ENCODE results near the gene JCAD. TPM values are rescaled to one million over a fixed set of nuclear protein-coding genes. Genes with fewer than 3 reads are reported as not detected.
"Not testable (repeated sequence)": the region's sequence is repeated elsewhere in the genome, so short reads cannot be mapped to it uniquely, and the experiment has no call there.

JCAD gene
- total RNA-seq, 1 experiment from 2014 or later: 40.7 TPM

DNA sequence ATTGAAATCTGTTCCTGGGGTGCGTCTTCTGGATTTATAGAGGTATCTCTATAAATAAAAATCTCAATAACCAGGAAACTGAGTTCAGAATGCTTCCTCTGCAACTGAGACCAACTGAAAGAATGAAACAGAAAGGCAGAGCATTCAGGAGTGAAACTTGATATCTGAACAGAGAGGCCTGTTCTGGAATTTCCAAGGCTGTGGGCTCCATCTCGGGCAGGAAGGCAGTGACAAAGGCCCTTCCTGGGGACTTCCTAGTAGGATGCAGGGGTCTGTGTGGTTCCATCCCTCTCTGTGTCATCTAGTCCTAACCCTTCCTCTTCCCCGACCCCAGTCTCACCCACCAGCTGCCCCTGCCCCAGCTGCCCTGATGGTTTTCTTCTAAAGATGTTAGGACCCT, 52.0 kb downstream of the JCAD start:
- no peak for ATAC-seq
- CTCF ChIA-PET: no interaction called here
- no TSS peak for BruUV-seq (replicated peaks)
- no peaks in the 10 kb centered on the region for H3K9me3 ChIP-seq (ENCODE audit: control insufficient read depth, insufficient read depth, low read depth, low read length)
- no peaks in the 10 kb centered on the region for H3K36me3 ChIP-seq (ENCODE audit: control insufficient read depth, insufficient read depth, low read length)
- no peaks in the 10 kb centered on the region; the same call in none of the 2 replicates for H3K4me1 ChIP-seq (ENCODE audit: control insufficient read depth, insufficient read depth, low read length)
- no peaks in the 10 kb centered on the region for H3K27me3 ChIP-seq (ENCODE audit: control insufficient read depth, insufficient read depth, low read length)
- in situ Hi-C loops (cut with HindIII; ENCODE audit: low pct_unique_long_range_greater_than_20kb, low sequenced_read_pairs): no loop called here
- H3K27ac ChIP-seq (ENCODE audit: low read length): no peak overlapping the region
- POLR2A ChIA-PET: no interaction called here
- intact Hi-C loops (cut with micrococcal nuclease; ENCODE audit: unreplicated experiment): no loop called here
- TF ChIP-seq SIN3A (IDR thresholded peaks at IDR 0.05; ENCODE audit: borderline replicate concordance, insufficient read depth, low read depth, low read length) (no peak), POLR2AphosphoS5 (IDR thresholded peaks at IDR 0.05; ENCODE audit: low read depth, low read length) (no peak)
- TF ChIP-seq, protein P1, sequence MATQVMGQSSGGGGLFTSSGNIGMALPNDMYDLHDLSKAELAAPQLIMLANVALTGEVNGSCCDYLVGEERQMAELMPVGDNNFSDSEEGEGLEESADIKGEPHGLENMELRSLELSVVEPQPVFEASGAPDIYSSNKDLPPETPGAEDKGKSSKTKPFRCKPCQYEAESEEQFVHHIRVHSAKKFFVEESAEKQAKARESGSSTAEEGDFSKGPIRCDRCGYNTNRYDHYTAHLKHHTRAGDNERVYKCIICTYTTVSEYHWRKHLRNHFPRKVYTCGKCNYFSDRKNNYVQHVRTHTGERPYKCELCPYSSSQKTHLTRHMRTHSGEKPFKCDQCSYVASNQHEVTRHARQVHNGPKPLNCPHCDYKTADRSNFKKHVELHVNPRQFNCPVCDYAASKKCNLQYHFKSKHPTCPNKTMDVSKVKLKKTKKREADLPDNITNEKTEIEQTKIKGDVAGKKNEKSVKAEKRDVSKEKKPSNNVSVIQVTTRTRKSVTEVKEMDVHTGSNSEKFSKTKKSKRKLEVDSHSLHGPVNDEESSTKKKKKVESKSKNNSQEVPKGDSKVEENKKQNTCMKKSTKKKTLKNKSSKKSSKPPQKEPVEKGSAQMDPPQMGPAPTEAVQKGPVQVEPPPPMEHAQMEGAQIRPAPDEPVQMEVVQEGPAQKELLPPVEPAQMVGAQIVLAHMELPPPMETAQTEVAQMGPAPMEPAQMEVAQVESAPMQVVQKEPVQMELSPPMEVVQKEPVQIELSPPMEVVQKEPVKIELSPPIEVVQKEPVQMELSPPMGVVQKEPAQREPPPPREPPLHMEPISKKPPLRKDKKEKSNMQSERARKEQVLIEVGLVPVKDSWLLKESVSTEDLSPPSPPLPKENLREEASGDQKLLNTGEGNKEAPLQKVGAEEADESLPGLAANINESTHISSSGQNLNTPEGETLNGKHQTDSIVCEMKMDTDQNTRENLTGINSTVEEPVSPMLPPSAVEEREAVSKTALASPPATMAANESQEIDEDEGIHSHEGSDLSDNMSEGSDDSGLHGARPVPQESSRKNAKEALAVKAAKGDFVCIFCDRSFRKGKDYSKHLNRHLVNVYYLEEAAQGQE (IDR thresholded peaks at IDR 0.05; ENCODE audit: insufficient read depth in 1 of 2, low read depth in 2 of 2, low read length in 1 of 2): no peak
- DNase-seq (ENCODE audit: low read depth, low spot score): no peak
- no peak overlapping the region for H3K4me3 ChIP-seq (ENCODE audit: low read depth in 2 of 2, low read length in 2 of 2)

DNA sequence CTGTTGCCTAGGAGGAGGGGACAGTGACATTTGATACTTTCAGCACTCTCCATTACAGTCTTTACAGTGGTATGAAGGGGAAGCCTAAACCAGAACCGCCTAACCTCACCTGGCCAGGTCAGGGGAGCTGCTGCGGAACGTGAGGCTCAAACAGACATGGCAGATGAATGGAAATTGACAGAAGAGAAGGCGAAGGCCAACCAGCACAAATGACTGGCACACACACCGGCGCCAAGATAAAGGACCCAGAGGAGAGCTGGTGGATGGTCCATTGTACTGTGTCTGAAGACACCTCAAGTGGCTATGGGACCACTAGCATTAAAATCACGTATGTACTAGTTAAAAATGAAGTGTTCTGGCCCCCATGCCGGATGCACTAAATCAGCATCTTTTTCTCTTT, 53.0 kb downstream of the JCAD start:
- DNase-seq (ENCODE audit: low read depth, low spot score) (no peak), ATAC-seq (no peak)
- Histone ChIP-seq H3K4me3 (ENCODE audit: low read depth in 2 of 2, low read length in 2 of 2) (no peak overlapping the region), H3K27me3 (ENCODE audit: control insufficient read depth, insufficient read depth, low read length) (no peaks in the 10 kb centered on the region), H3K9me3 (ENCODE audit: control insufficient read depth, insufficient read depth, low read depth, low read length) (no peaks in the 10 kb centered on the region), H3K36me3 (ENCODE audit: control insufficient read depth, insufficient read depth, low read length) (no peaks in the 10 kb centered on the region), H3K27ac (ENCODE audit: low read length) (no peak overlapping the region), H3K4me1 (ENCODE audit: control insufficient read depth, insufficient read depth, low read length) (peaks cover under 1% of the 10 kb centered on the region; the same call in 1 of the 2 replicates)
- TF ChIP-seq TCF7L2 (IDR thresholded peaks at IDR 0.05; ENCODE audit: low read depth, low read length): no peak
- TF ChIP-seq, protein P2, sequence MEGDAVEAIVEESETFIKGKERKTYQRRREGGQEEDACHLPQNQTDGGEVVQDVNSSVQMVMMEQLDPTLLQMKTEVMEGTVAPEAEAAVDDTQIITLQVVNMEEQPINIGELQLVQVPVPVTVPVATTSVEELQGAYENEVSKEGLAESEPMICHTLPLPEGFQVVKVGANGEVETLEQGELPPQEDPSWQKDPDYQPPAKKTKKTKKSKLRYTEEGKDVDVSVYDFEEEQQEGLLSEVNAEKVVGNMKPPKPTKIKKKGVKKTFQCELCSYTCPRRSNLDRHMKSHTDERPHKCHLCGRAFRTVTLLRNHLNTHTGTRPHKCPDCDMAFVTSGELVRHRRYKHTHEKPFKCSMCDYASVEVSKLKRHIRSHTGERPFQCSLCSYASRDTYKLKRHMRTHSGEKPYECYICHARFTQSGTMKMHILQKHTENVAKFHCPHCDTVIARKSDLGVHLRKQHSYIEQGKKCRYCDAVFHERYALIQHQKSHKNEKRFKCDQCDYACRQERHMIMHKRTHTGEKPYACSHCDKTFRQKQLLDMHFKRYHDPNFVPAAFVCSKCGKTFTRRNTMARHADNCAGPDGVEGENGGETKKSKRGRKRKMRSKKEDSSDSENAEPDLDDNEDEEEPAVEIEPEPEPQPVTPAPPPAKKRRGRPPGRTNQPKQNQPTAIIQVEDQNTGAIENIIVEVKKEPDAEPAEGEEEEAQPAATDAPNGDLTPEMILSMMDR (IDR thresholded peaks at IDR 0.05): no peak
- TF ChIP-seq POLR2AphosphoS5 (IDR thresholded peaks at IDR 0.05; ENCODE audit: low read depth, low read length): no peak
- TF ChIP-seq, protein P1 (IDR thresholded peaks at IDR 0.05; ENCODE audit: insufficient read depth in 1 of 2, low read depth in 2 of 2, low read length in 1 of 2): no peak
- TF ChIP-seq SIN3A (IDR thresholded peaks at IDR 0.05; ENCODE audit: borderline replicate concordance, insufficient read depth, low read depth, low read length): no peak
- intact Hi-C loops (cut with micrococcal nuclease; ENCODE audit: unreplicated experiment) (no loop called here), in situ Hi-C loops (cut with HindIII; ENCODE audit: low pct_unique_long_range_greater_than_20kb, low sequenced_read_pairs) (no loop called here)
- POLR2A ChIA-PET: no interaction called here
- CTCF ChIA-PET: no interaction called here
- BruUV-seq (replicated peaks): no TSS peak

DNA sequence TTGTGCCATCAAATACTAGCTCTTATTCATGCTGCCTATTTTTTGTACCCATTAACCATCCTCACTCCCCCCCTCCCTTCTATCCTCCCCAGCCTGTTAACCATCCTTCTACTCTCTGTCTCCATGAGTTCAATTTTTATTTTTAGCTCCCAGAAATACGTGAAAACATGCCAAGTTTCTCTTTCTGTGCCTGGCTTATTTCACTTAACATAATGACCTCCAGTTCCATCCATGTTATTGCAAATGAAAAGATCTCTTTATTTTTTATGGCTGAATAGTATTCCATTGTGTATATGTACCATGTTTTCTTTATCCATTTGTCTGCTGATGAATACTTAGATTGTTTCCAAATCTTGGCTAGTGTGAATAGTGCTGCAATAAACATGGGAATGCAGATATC, 54.3 kb downstream of the JCAD start:
- ATAC-seq; BruUV-seq (replicated peaks); H3K4me3 ChIP-seq (ENCODE audit: low read depth in 2 of 2, low read length in 2 of 2); H3K4me1 ChIP-seq (ENCODE audit: control insufficient read depth, insufficient read depth, low read length); H3K9me3 ChIP-seq (ENCODE audit: control insufficient read depth, insufficient read depth, low read depth, low read length); intact Hi-C loops (cut with micrococcal nuclease; ENCODE audit: unreplicated experiment); H3K36me3 ChIP-seq (ENCODE audit: control insufficient read depth, insufficient read depth, low read length); POLR2A ChIA-PET; CTCF ChIA-PET; in situ Hi-C loops (cut with HindIII; ENCODE audit: low pct_unique_long_range_greater_than_20kb, low sequenced_read_pairs); H3K27ac ChIP-seq (ENCODE audit: low read length); H3K27me3 ChIP-seq (ENCODE audit: control insufficient read depth, insufficient read depth, low read length); DNase-seq (ENCODE audit: low read depth, low spot score): not testable (repeated sequence)

Measured in Panc1 (cell line).